Loucy (cell line): ENCODE results near the gene DPCD.

Experiments used
- CTCF ChIP-seq: fragments of 200-600 bp; sonication (generic); conservative IDR thresholded peaks from 2 replicates; pipeline ENCODE4 v1.5.1; 2014; ENCODE audit warnings: mild to moderate bottlenecking, antibody characterized with exemption, low read length
- EZH2phosphoT487 ChIP-seq: fragments of 200-600 bp; IDR thresholded peaks from 2 replicates; pipeline ENCODE4 v1.6.1; 2018; ENCODE audit warnings: antibody characterized with exemption, mild to moderate bottlenecking, moderate library complexity, borderline replicate concordance

DNA sequence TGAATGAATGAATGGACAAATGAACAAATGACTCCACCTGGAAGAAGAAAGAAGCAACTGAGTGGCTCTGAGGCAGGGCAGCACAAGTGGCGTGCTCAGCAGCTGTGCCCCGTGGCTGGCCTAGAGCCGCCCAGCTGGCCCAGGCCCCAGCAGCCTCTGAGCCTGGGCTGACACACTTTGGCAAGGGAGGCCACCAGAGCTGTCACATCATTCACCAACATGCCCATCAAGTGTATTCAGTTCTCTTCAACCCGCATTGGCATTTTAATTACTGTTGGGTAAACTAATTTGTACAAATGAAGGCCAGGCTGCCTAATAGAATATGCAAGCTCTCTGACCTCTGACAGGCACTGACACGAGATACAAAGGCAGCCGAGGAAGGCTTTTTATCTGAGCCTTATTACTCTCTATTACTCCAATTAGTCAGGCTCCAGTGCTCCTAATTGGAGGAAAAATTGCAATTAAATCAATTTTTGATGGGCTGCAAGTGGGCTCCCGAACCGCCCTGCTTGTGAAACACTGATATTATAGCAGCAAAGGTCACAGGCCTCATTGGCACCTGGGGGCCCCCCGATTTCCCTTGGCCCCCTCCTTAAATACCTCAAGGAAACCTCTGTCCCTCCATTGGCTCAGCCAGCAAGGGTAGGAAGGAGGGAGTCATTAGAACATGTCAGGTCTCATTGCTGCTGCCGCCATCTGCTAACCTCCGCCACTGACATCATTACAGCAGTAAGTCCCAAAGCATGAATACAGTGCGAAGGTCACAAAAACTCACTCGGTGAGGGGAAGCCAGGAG is 41.9 kb downstream of the DPCD start:
- TF ChIP-seq CTCF (no peak), EZH2phosphoT487 (no peak)
